Fibroblast of lung (primary cell): Measurements from ENCODE around the gene SMARCAL1. TPM values are rescaled to one million over a fixed set of nuclear protein-coding genes. Genes with fewer than 3 reads are reported as not detected.

Experiments
- DNase-seq, 2 donors: peaks; one replicate each; pipeline versions ENCODE4 v3.0.0 to v3.0.0-alpha.2; 2010; ENCODE audit warnings: low read depth in 2 of 2
- H2AFZ ChIP-seq: 2 replicates; pipeline ENCODE4 v1.5.1; 2012; ENCODE audit warnings: low read length, control low read depth, inconsistent platforms
- H3K27ac ChIP-seq: 2 replicates; pipeline ENCODE4 v1.5.1; 2011; ENCODE audit warnings: low read length, control low read depth; ENCODE audit not compliant: insufficient read depth
- H3K27me3 ChIP-seq: 2 replicates; pipeline ENCODE4 v1.5.1; 2011; ENCODE audit warnings: mild to moderate bottlenecking, low read length; ENCODE audit not compliant: control insufficient read depth, insufficient read depth
- H3K36me3 ChIP-seq: 2 replicates; pipeline ENCODE4 v1.5.1; 2011; ENCODE audit warnings: low read length; ENCODE audit not compliant: control insufficient read depth, insufficient read depth
- H3K4me1 ChIP-seq: 2 replicates; pipeline ENCODE4 v1.5.1; 2011; ENCODE audit warnings: low read length; ENCODE audit not compliant: control insufficient read depth, insufficient read depth; ENCODE audit errors: extremely low read depth
- H3K4me2 ChIP-seq: 2 replicates; pipeline ENCODE4 v1.5.1; 2011; ENCODE audit warnings: low read length, control low read depth; ENCODE audit not compliant: insufficient read depth; ENCODE audit errors: extremely low read depth
- H3K4me3 ChIP-seq, 4 experiments: fragments of 200-600 bp in 1 of 4; sonication (generic) in 1 of 4; replicated peaks in 1 of 4; 2 replicates each; pipeline ENCODE4 v1.5.1; 2011 to 2016; ENCODE audit warnings: low read length in 4 of 4, low read depth in 3 of 4, mild to moderate bottlenecking in 3 of 4, control low read depth in 2 of 4, inconsistent platforms in 1 of 4, mixed read lengths in 1 of 4; ENCODE audit not compliant: insufficient read depth in 1 of 4; ENCODE audit errors: control extremely low read depth in 1 of 4
- H3K79me2 ChIP-seq: 2 replicates; pipeline ENCODE4 v1.5.1; 2012; ENCODE audit warnings: mild to moderate bottlenecking, low read length, inconsistent platforms; ENCODE audit not compliant: control insufficient read depth, insufficient read depth
- H3K9ac ChIP-seq: 2 replicates; pipeline ENCODE4 v1.5.1; 2011; ENCODE audit warnings: mild to moderate bottlenecking, low read length, control low read depth; ENCODE audit not compliant: insufficient read depth
- H3K9me3 ChIP-seq: 2 replicates; pipeline ENCODE4 v1.5.1; 2012; ENCODE audit warnings: low read depth, low read length; ENCODE audit not compliant: control insufficient read depth, insufficient read depth
- H4K20me1 ChIP-seq: 2 replicates; pipeline ENCODE4 v1.5.1; 2011; ENCODE audit warnings: low read length; ENCODE audit not compliant: control insufficient read depth, insufficient read depth; ENCODE audit errors: extremely low read depth
- CTCF ChIP-seq, 2 donors: IDR thresholded peaks in 1 of 2; conservative IDR thresholded peaks in 1 of 2; 1 replicate in 1 of 2; 2 replicates in 1 of 2; pipeline ENCODE4 v1.5.1; 2011 to 2012; ENCODE audit warnings: low read length in 2 of 2, control low read depth in 1 of 2, inconsistent platforms in 1 of 2, low read depth in 1 of 2, mild to moderate bottlenecking in 1 of 2
- EZH2 ChIP-seq: IDR thresholded peaks from 2 replicates; pipeline ENCODE4 v1.5.1; 2012; ENCODE audit warnings: low read length, control low read depth, mild to moderate bottlenecking; ENCODE audit errors: missing control alignments
- polyA plus RNA-seq, 2 donors: library from polyadenylated mRNA; depleted of rRNA in 1 of 2; stranded (reverse) in 1 of 2; unstranded in 1 of 2; fragments of >200 nt; gene quantifications; 2 replicates each; pipeline ENCODE4 v1.2.1, GENCODE V29; 2011 to 2012; ENCODE audit warnings: missing spikeins in 1 of 2
- total RNA-seq: library from RNA; depleted of rRNA; stranded (reverse); fragments of >200 nt; gene quantifications from 2 replicates; pipeline ENCODE4 v1.2.1, GENCODE V29; 2014

Gene SMARCAL1
- total and polyA plus RNA-seq, 2 donors (not counting 1 experiment from before 2014, with no cell fraction given) = 21.5 to 25.1 TPM

- no peak overlapping the region for H3K27ac ChIP-seq
- TF ChIP-seq CTCF (conservative IDR thresholded peaks at IDR 0.05 in 1 of 2, IDR thresholded peaks at IDR 0.05 in 1 of 2; ENCODE audit: low read depth in 1 of 2, low read length in 2 of 2) (no peak), EZH2 (no peak)
- no peak for DNase-seq
- no peaks in the 10 kb centered on the region for H4K20me1 ChIP-seq
- no peaks in the 10 kb centered on the region for H3K27me3 ChIP-seq
- no peak overlapping the region for H3K4me2 ChIP-seq
- no peak overlapping the region for H3K4me3 ChIP-seq
- H3K36me3 ChIP-seq = peaks cover 13% of the 10 kb centered on the region
- H2AFZ ChIP-seq = no peak overlapping the region
- H3K9me3 ChIP-seq = no peaks in the 10 kb centered on the region
- no peak overlapping the region for H3K9ac ChIP-seq
- no peaks in the 10 kb centered on the region for H3K79me2 ChIP-seq
- H3K4me1 ChIP-seq = no peaks in the 10 kb centered on the region
Measured at GRCh38 chr2:216475767-216476166, 63.5 kb downstream of the SMARCAL1 start.

GRCh38 chr2:216477283-216478035 lies 65.2 kb downstream of the SMARCAL1 start:
- no peak overlapping the region for H3K4me2 ChIP-seq

GRCh38 chr2:216478151-216478550 lies 65.9 kb downstream of the SMARCAL1 start:
- no peaks in the 10 kb centered on the region for H3K79me2 ChIP-seq
- no peak overlapping the region for H3K9ac ChIP-seq
- H3K27me3 ChIP-seq = no peaks in the 10 kb centered on the region
- TF ChIP-seq CTCF (conservative IDR thresholded peaks at IDR 0.05 in 1 of 2, IDR thresholded peaks at IDR 0.05 in 1 of 2; ENCODE audit: low read depth in 1 of 2, low read length in 2 of 2) (no peak), EZH2 (no peak)
- DNase-seq = peak; percentile 43 to 95
- H3K4me1 ChIP-seq = no peaks in the 10 kb centered on the region
- H3K9me3 ChIP-seq = no peaks in the 10 kb centered on the region
- H4K20me1 ChIP-seq = no peaks in the 10 kb centered on the region
- H3K27ac ChIP-seq = no peak overlapping the region
- H3K4me2 ChIP-seq = no peak overlapping the region
- peaks cover 13% of the 10 kb centered on the region for H3K36me3 ChIP-seq
- H2AFZ ChIP-seq = no peak overlapping the region
- H3K4me3 ChIP-seq = no peak overlapping the region

More at GRCh38 chr2:216477283-216478035, 65.2 kb downstream of the SMARCAL1 start:
- no peaks in the 10 kb centered on the region for H3K79me2 ChIP-seq
- no peak overlapping the region for H2AFZ ChIP-seq
- TF ChIP-seq CTCF (conservative IDR thresholded peaks at IDR 0.05 in 1 of 2, IDR thresholded peaks at IDR 0.05 in 1 of 2; ENCODE audit: low read depth in 1 of 2, low read length in 2 of 2) = no peak
- TF ChIP-seq EZH2 = no peak
- DNase-seq = peak in 1 of 2 donors; percentile 42
- H3K36me3 ChIP-seq = peaks cover 13% of the 10 kb centered on the region
- H3K4me1 ChIP-seq = no peaks in the 10 kb centered on the region
- H3K4me3 ChIP-seq = no peak overlapping the region
- no peak overlapping the region for H3K27ac ChIP-seq
- H3K27me3 ChIP-seq = no peaks in the 10 kb centered on the region
- no peaks in the 10 kb centered on the region for H3K9me3 ChIP-seq
- H3K9ac ChIP-seq = no peak overlapping the region
- no peaks in the 10 kb centered on the region for H4K20me1 ChIP-seq
